A549 (cell line): ENCODE data around the gene KLHL6.

Experiments
- CHD2 ChIP-seq: fragments of 150-350 bp; IDR thresholded peaks from 2 replicates; pipeline ENCODE4 v1.6.1; 2014; ENCODE audit warnings: low read length; ENCODE audit not compliant: partially characterized antibody
- CTCF ChIP-seq: fragments of >200 bp; sonication (Bioruptor Twin); formaldehyde crosslinking; IDR thresholded peaks from 3 replicates; pipeline ENCODE4 v1.5.1; 2016
- MYC ChIP-seq: IDR thresholded peaks from 2 replicates; pipeline ENCODE4 v1.6.1; 2012; ENCODE audit warnings: mild to moderate bottlenecking, inconsistent platforms, low read length, improper control_type of control experiment, borderline replicate concordance
- POLR2A ChIP-seq: IDR thresholded peaks from 2 replicates; pipeline ENCODE4 v1.6.1; 2012; ENCODE audit warnings: mild to moderate bottlenecking, low read length

DNA sequence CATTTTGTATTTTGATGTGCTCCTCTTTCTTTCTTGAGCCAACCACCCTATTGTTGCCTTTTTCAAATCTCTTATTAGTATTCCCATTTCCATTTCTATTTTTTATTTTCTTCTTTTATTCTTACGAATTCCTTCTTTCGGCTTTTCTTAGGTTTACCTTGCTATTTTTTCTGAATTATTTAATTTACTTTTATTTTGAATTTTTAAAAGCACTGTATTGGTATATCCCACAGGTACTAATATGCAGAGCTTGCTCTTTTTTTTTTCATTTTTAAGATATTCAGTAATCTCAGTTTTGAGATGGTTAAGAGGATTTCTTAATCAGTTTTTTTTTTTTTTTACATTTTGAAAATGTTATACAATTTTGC is 108.7 kb downstream of the KLHL6 start:
- TF ChIP-seq MYC: no peak
- TF ChIP-seq CTCF: no peak
- TF ChIP-seq CHD2: no peak
- no peak for TF ChIP-seq POLR2A
